K562 (cell line): ENCODE measurements around the gene EGFR. TPM values are rescaled to one million over a fixed set of nuclear protein-coding genes. Genes with fewer than 3 reads are reported as not detected.

Experiments used
- ATAC-seq: fragments of 200-7000 bp; cut with Tn5 transposase; 3 replicates; pipeline ENCODE4 v1.9.1; 2020; ENCODE audit warnings: moderate library complexity
- BruUV-seq: library from RNA; stranded (reverse); fragments of 400-500 nt; replicated peaks from 2 replicates; lab custom pipeline; 2021; lab: Mats Ljungman, UMichigan
- CTCF ChIA-PET: fragments of 300-600 bp; formaldehyde crosslinking; extraction: SDS; loops from one replicate; lab custom pipeline; 2021; ENCODE audit warnings: low intra/inter-chr PET ratio; lab: Yijun Ruan, JAX
- POLR2A ChIA-PET: fragments of 300-600, 350-650 bp; sonication (Branson Sonifier 250); formaldehyde crosslinking; extraction: SDS; loops from one replicate; lab custom pipeline; 2021; ENCODE audit warnings: antibody characterized with exemption, inconsistent platforms; lab: Yijun Ruan, JAX
- DNase-seq, 4 experiments: peaks; one replicate each; pipeline versions ENCODE4 v3.0.0 to v3.0.0-alpha.2; 2011 to 2018; ENCODE audit warnings: low spot score in 3 of 4, mixed read lengths in 3 of 4; ENCODE audit errors: extremely low read depth in 1 of 4
- FAIRE-seq: peaks from 2 replicates; lab custom pipeline; 2011; peaks lifted over from hg19 to GRCh38; lab: Jason Lieb, UNC
- H2AFZ ChIP-seq: 2 replicates; pipeline ENCODE4 v1.6.0; 2011; ENCODE audit warnings: low read depth, low read length, control low read depth, inconsistent platforms
- H3K27ac ChIP-seq: fragments of 200-600 bp; 3 replicates; pipeline ENCODE4 v1.8.0; 2011; ENCODE audit warnings: low read depth, mild to moderate bottlenecking, control low read depth, inconsistent platforms, low read length, moderate library complexity, mixed read lengths; ENCODE audit errors: extremely low read depth
- H3K27me3 ChIP-seq, 2 experiments: fragments of 300-600 bp in 1 of 2; 2 replicates in 1 of 2; 3 replicates in 1 of 2; pipeline versions ENCODE4 v1.6.0 to v1.8.0; 2011; ENCODE audit warnings: inconsistent platforms in 2 of 2, low read length in 2 of 2, mild to moderate bottlenecking in 1 of 2, mixed read lengths in 1 of 2, moderate library complexity in 1 of 2; ENCODE audit not compliant: control insufficient read depth in 2 of 2, insufficient read depth in 2 of 2
- H3K36me3 ChIP-seq: fragments of 300-600 bp; 3 replicates; pipeline ENCODE4 v1.8.0; 2011; ENCODE audit warnings: mild to moderate bottlenecking, low read length, inconsistent platforms; ENCODE audit not compliant: control insufficient read depth, insufficient read depth
- H3K4me1 ChIP-seq, 2 experiments: fragments of 200-600 bp in 1 of 2; replicated peaks in 1 of 2; 2 replicates in 1 of 2; 3 replicates in 1 of 2; pipeline versions ENCODE4 v1.5.1 to v1.8.0; 2011; ENCODE audit warnings: inconsistent platforms in 2 of 2, low read length in 2 of 2, mild to moderate bottlenecking in 1 of 2, mixed read lengths in 1 of 2, moderate library complexity in 1 of 2; ENCODE audit not compliant: control insufficient read depth in 2 of 2, insufficient read depth in 2 of 2
- H3K4me2 ChIP-seq: 2 replicates; pipeline ENCODE4 v1.6.1; 2011; ENCODE audit warnings: low read length, control low read depth, inconsistent platforms, mixed read lengths; ENCODE audit not compliant: insufficient read depth
- H3K4me3 ChIP-seq: fragments of 200-600 bp; sonication (generic), shearing (Covaris generic); 2 replicates; pipeline ENCODE4 v1.5.1; 2016; ENCODE audit warnings: control low read depth, inconsistent platforms
- H3K79me2 ChIP-seq: fragments of 200-600 bp; 3 replicates; pipeline ENCODE4 v1.8.0; 2011; ENCODE audit warnings: low read length, inconsistent platforms; ENCODE audit not compliant: control insufficient read depth, insufficient read depth
- H3K9ac ChIP-seq, 2 experiments: 2 replicates each; pipeline versions ENCODE4 v1.6.0 to v1.6.1; 2011; ENCODE audit warnings: low read depth in 2 of 2, low read length in 2 of 2, control low read depth in 1 of 2, inconsistent platforms in 1 of 2, mild to moderate bottlenecking in 1 of 2, mixed read lengths in 1 of 2; ENCODE audit not compliant: insufficient read depth in 1 of 2
- H3K9me1 ChIP-seq: one replicate; pipeline ENCODE4 v1.6.0; 2011; ENCODE audit warnings: inconsistent platforms, mild to moderate bottlenecking, low read length, moderate library complexity; ENCODE audit not compliant: control insufficient read depth, insufficient read depth
- H3K9me3 ChIP-seq: replicated peaks from 2 replicates; pipeline ENCODE4 v1.5.1; 2011; ENCODE audit warnings: low read depth, low read length, inconsistent platforms; ENCODE audit not compliant: control insufficient read depth, insufficient read depth
- H4K20me1 ChIP-seq: replicated peaks from 2 replicates; pipeline ENCODE4 v1.6.1; 2011; ENCODE audit warnings: low read length, inconsistent platforms, mixed read lengths; ENCODE audit not compliant: control insufficient read depth, insufficient read depth
- CBFA2T3 ChIP-seq: fragments of 450-650 bp; IDR thresholded peaks from 2 replicates; pipeline ENCODE4 v1.6.1; 2017
- CBFB ChIP-seq: sonication (generic); formaldehyde crosslinking; IDR thresholded peaks from 2 replicates; pipeline ENCODE4 v1.4.0; 2020; ENCODE audit warnings: mild to moderate bottlenecking, missing genetic modification reagents
- ELF1 ChIP-seq: fragments of 200-800 bp; sonication (Bioruptor generic); IDR thresholded peaks from 2 replicates; pipeline ENCODE4 v1.6.1; 2016; ENCODE audit warnings: missing genetic modification characterization, missing compliant biosample characterization
- MNT ChIP-seq, 2 experiments: fragments of 450-650 bp; conservative IDR thresholded peaks; 2 replicates each; pipeline ENCODE4 v1.6.1; 2017; ENCODE audit warnings: mild to moderate bottlenecking in 2 of 2, moderate library complexity in 2 of 2
- RBM34 ChIP-seq: fragments of 200-400 bp; formaldehyde crosslinking; IDR thresholded peaks from 2 replicates; pipeline ENCODE4 v1.6.1; 2018; ENCODE audit warnings: low read length, borderline replicate concordance; ENCODE audit not compliant: insufficient read depth
- SAFB ChIP-seq: fragments of 200-400 bp; formaldehyde crosslinking; IDR thresholded peaks from 2 replicates; pipeline ENCODE4 v1.6.1; 2017; ENCODE audit warnings: low read depth, low read length, borderline replicate concordance
- TBL1XR1 ChIP-seq, 2 experiments: IDR thresholded peaks; 2 replicates each; pipeline ENCODE4 v1.6.1; 2012; ENCODE audit warnings: improper control_type of control experiment in 2 of 2, low read length in 2 of 2, mild to moderate bottlenecking in 1 of 2
- ZKSCAN3 ChIP-seq: fragments of 250-450 bp; sonication (Bioruptor Pico); IDR thresholded peaks from 2 replicates; pipeline ENCODE4 v1.4.0; 2020
- ZNF449 ChIP-seq: fragments of 250-450 bp; sonication (Bioruptor Pico); IDR thresholded peaks from 2 replicates; pipeline ENCODE4 v1.8.0; 2022; ENCODE audit warnings: moderate library complexity, mild to moderate bottlenecking, inconsistent platforms
- ZNF583 ChIP-seq: fragments of 250-450 bp; sonication (Bioruptor Pico); IDR thresholded peaks from 2 replicates; pipeline ENCODE4 v1.4.0; 2020
- ZNF780A ChIP-seq: fragments of 250-450 bp; sonication (Bioruptor Pico); IDR thresholded peaks from 2 replicates; pipeline ENCODE4 v1.5.0; 2021; ENCODE audit warnings: mild to moderate bottlenecking
- WGBS: fragments of 100-300 bp; shearing (Covaris generic); methylation state at CpG from one replicate; pipeline ENCODE4 v1.1.6; 2016; ENCODE audit warnings: low coverage, mixed read lengths; ENCODE audit not compliant: insufficient coverage; ENCODE audit errors: missing lambda C conversion rate; 5-methylcytosine and 5-hydroxymethylcytosine counted together
- in situ Hi-C: fragments of 300-500 bp; cut with MboI; formaldehyde crosslinking; loops from 4 replicates; pipeline ENCODE4 v1.15.0; 2018; ENCODE audit warnings: inconsistent platforms, mixed read lengths
- intact Hi-C: fragments of 100-400 bp; cut with micrococcal nuclease; formaldehyde crosslinking; loops from 2 replicates; pipeline ENCODE4 v1.14.2; 2022
- polyA plus RNA-seq, 8 experiments: library from polyadenylated mRNA; depleted of rRNA in 4 of 8; stranded (reverse) in 5 of 8; unstranded in 3 of 8; fragments of >200 nt; fragmentation: Nextera tagmentation in 2 of 8; fragmentation: Illumina TruSeq in 1 of 8; extraction: Ambion mirVana in 2 of 8; extraction: Trizol in 1 of 8; gene quantifications; 2 replicates each; pipeline versions ENCODE4 v1.2.1 to v1.2.3, GENCODE V29; 2011 to 2014; ENCODE audit warnings: inconsistent platforms in 1 of 8, missing spikeins in 1 of 8
- total RNA-seq, 7 experiments: library from RNA; depleted of rRNA in 6 of 7; stranded (reverse); fragments of >200 nt in 6 of 7; fragmentation: Illumina TruSeq in 2 of 7; extraction: Trizol in 2 of 7; gene quantifications; 2 replicates each; pipeline versions ENCODE4 v1.2.1 to v1.2.3, GENCODE V29; 2011 to 2021; ENCODE audit warnings: low replicate concordance in 1 of 7

EGFR gene
- total and polyA plus RNA-seq, 9 of the 15 experiments (the other 6 are each of a cell fraction or from before 2014, with no cell fraction given) = 0.13 TPM; not detected in 8

- WGBS = 6% methylated on average over 18 of the region's 18 CpGs
- H4K20me1 ChIP-seq = no peaks in the 10 kb centered on the region
- H3K9me3 ChIP-seq = no peaks in the 10 kb centered on the region
- no peak for ATAC-seq
- BruUV-seq = no TSS peak
- ChIA-PET CTCF (no interaction called here), POLR2A (no interaction called here)
- H3K27ac ChIP-seq = no peak overlapping the region
- H3K9me1 ChIP-seq = no peaks in the 10 kb centered on the region
- TF ChIP-seq ELF1 (tag) = no peak
- TF ChIP-seq CBFB (CRISPR knock-in tag) = no peak
- TF ChIP-seq CBFA2T3 = no peak
- TF ChIP-seq ZKSCAN3 (CRISPR knock-in tag) = no peak
- no peak overlapping the region for H3K4me2 ChIP-seq
- no peaks in the 10 kb centered on the region for H3K4me1 ChIP-seq
- DNase-seq = no peak
- H3K79me2 ChIP-seq = no peaks in the 10 kb centered on the region
- H3K9ac ChIP-seq = no peak overlapping the region
- intact Hi-C loops (loop anchor here (5.0 to 10.0 kb wide), 2 partner anchors 77 to 610 kb away; no protein-coding TSS in a partner anchor), in situ Hi-C loops (no loop called here)
- no peak for FAIRE-seq
- H2AFZ ChIP-seq = no peak overlapping the region
- no peaks in the 10 kb centered on the region for H3K36me3 ChIP-seq
- H3K4me3 ChIP-seq = no peak overlapping the region
- peaks cover 12 to 64% of the 10 kb centered on the region in 2 experiments for H3K27me3 ChIP-seq
Measured at GRCh38 chr7:55177589-55178261, 158.9 kb downstream of the EGFR start.

GRCh38 chr7:55178292-55178862, 159.6 kb downstream of the EGFR start:
- BruUV-seq = no TSS peak
- H2AFZ ChIP-seq = no peak overlapping the region
- H3K27me3 ChIP-seq = peaks cover 10 to 59% of the 10 kb centered on the region in 2 experiments
- H3K36me3 ChIP-seq = no peaks in the 10 kb centered on the region
- intact Hi-C loops (loop anchor here (5.0 to 10.0 kb wide), 2 partner anchors 76 to 609 kb away; no protein-coding TSS in a partner anchor), in situ Hi-C loops (no loop called here)
- H3K27ac ChIP-seq = no peak overlapping the region
- FAIRE-seq (no peak), ATAC-seq (no peak), DNase-seq (no peak)
- H3K79me2 ChIP-seq = no peaks in the 10 kb centered on the region
- no peaks in the 10 kb centered on the region for H3K9me3 ChIP-seq
- no peaks in the 10 kb centered on the region for H4K20me1 ChIP-seq
- WGBS = 8% methylated on average over 8 of the region's 8 CpGs
- no peak overlapping the region for H3K4me2 ChIP-seq
- no peaks in the 10 kb centered on the region for H3K4me1 ChIP-seq
- no peak overlapping the region for H3K9ac ChIP-seq
- no peak overlapping the region for H3K4me3 ChIP-seq
- ChIA-PET POLR2A (no interaction called here), CTCF (no interaction called here)
- H3K9me1 ChIP-seq = no peaks in the 10 kb centered on the region
- TF ChIP-seq RBM34 (no peak), ZNF583 (CRISPR knock-in tag) (no peak), ZNF449 (CRISPR knock-in tag) (no peak), MNT (conservative IDR thresholded peaks at IDR 0.05) (no peak), ZNF780A (CRISPR knock-in tag) (no peak), SAFB (no peak), TBL1XR1 (IDR thresholded peaks at IDR 0.05; ENCODE audit: low read length in 2 of 2) (no peak)
